Stimulated activated CD8-positive, alpha-beta memory T cell treated with anti-CD3 and anti-CD28 coated beads, Interleukin-15, amount 100 ng/mL, for 24 hours (primary cell): ENCODE results near the gene RNU6-1.

Source experiments
- DNase-seq: peaks from one replicate; pipeline ENCODE4 v3.0.0-alpha.2; 2020; ENCODE audit warnings: low read depth

The RNU6-1 gene

DNA sequence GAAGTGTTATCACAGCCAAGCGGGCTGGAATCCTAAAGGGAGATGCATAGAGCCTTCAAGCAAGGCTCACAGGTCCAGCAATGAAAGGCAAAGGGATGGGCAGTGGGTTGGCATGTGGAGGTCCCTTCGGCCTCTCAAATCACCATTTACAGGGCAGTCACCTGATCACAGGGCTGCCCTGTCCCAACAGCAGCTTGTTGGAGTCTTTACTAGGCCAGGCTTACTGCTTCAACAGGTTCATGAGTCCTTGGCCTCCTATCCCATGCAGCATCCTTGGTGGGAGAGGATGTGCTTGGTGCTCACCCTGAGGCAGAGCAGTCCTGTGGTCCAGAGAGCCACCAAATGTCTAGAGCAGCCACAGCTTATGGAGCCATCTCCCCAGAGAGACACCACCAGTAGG, 38.7 kb downstream of the RNU6-1 start:
- no peak for DNase-seq

- DNase-seq: no peak
These were observed 40.0 kb downstream of the RNU6-1 start for GRCh38 chr15:67799801-67800205.

DNA sequence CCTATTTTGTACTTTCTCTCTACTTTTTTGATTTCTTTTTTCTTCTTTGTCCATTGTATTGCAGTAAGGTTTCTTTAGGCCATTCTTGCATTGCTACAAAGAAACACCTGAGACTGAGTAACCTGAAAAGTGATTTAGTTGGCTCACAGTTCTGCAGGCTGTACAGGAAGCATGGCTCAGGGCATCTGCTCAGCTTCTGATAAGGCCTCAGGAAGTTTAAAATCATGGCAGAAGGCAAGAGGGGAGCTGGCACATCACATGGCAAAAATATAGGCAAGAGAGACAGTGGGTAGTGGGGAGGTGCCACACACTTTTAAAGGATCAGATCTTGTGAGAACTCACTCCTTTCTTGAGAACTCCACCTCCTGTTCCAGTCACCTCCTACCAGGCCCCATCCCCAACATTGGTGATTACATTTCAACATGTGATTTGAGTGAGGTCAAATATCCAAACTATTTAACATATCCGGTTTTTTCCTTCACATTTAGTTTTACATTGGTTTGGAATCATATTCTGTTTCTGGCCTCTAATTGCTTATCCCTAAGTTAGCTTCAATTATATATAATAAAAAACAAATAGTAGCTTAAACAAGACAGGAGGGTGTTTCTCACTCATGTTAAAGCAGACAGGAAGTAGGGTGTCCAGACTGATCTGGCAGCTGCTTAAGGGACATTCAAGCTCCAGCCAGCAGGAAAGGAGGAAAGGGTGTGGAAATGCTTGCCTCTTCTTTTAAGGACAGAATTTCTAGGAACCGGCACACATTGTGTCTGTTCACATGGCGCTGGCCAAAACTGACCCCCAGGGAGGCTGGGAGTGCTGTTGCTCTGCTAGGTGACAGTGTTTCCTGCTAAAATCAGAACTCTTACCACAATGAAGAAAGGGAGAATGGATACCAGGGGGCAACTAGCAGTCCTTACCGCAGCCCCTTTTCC, 43.4 kb downstream of the RNU6-1 start:
- no peak for DNase-seq

DNA sequence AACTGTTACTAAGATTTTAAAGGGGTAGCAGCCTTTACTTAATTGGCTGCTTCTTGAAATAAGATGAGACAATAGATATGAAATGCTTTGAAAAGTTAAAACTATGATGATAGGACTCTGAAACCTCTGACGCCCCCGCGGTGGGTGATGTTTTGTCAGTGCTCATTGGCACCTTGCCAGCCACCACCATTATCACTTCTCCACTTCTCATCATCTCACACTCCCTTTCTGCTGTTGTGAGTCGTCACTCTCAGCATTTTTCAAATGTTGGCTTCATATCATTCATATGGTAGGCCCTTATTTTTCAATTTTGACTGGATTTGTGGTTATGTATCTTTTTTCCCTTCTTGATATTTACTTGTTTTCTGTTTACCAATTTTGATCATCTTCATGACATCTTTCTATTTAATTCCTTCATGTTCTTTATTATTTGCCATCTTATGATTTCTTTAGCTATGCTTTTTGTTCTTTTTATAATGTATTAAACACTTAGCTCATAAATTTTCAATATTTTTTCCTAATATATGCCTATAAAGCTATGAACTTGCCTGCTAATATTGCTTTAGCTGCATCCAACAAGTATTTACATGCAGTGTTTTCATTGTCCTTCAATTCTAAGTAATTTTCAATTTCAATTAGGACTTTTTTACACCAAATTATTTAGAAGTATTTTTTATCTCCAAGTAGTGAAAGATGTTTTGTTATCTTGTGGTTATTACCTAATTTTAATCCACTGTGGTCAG, 44.8 kb downstream of the RNU6-1 start:
- DNase-seq: no peak

DNA sequence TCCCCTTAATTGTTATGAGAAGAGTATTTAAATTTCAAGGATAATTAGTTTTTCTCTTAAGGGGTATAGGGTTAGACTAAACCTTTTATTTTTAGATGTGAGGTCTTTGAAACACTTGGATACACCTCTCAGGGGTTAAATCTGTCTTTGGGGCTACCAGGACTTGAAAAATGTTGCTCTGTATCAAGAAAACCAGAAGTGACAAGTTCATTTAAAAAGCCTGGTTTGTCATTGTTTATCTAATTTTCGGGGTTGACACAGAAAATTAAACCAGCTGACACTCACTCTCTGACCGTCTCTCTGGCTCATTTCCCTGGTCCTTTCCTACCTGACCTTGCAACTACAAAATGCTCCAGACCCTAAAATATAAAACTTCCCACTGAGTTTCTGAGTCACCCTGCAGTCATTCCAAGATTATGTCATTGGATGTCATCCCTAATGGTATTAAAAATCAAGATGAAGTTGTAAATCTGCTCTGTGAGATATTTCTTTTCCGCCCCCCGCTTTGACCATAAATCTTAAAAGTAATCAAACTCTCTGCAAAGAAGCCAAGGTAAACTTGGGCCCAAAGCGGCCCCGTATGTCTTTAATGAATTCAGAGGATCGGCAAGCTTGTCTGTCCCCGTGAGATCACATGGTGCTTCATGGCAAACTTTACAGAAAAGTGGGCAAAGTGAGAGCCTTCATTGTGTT, 47.4 kb downstream of the RNU6-1 start:
- DNase-seq: no peak

DNA sequence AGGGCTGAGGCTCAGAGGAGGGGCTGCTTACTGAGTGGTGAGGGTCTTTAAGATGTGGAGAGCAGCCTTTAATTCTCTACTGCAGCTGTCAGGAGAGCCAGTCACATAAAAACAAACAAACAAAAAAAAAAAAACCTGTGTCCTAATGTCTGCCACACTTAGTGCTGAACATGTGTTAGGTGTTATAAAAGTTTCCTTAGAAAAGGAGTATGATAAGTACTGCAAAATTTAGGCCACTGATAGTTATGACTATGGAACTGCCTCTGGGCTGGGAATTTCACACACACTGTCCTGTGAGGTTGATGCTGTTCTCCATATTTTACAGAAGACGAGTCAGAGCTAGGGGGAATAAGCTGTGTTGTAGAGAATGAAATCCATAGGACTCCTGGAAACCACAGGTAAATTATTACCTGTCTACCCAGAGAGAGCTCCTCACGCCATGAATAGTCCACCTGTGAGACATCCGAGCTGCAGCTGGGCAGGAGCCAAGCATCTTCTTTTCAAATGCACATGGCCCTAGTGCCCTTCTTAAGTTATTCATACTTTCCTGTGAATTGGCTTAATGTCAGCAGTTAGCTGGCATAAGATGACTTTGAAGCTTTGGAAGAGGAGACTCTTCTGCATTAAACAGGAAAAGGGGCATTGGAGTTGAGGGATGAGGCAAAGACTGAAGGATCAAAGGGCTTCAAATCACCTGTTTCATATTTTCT, 49.1 kb downstream of the RNU6-1 start:
- DNase-seq: no peak
